Left lung (tissue), 14 donors: ENCODE data around the gene PDHA1. TPM values are rescaled to one million over a fixed set of nuclear protein-coding genes. Genes with fewer than 3 reads are reported as not detected.

ENCODE experiments used
- ATAC-seq: fragments of 200-7000 bp; cut with Tn5 transposase; one replicate; pipeline ENCODE4 v1.9.1; 2020; ENCODE audit warnings: moderate library complexity
- DNase-seq, 4 donors: peaks; one replicate each; pipeline ENCODE4 v3.0.0-alpha.2; 2013 to 2020
- H3K27ac ChIP-seq, 2 donors: fragments of 200-600 bp; sonication (generic) in 1 of 2; one replicate each; pipeline versions ENCODE4 v1.5.0 to v1.8.0; 2020 to 2021
- H3K27me3 ChIP-seq, 2 donors: fragments of 200-600 bp; sonication (generic) in 1 of 2; one replicate each; pipeline versions ENCODE4 v1.5.0 to v1.8.0; 2020 to 2021
- H3K36me3 ChIP-seq, 2 donors: fragments of 200-600 bp; sonication (generic) in 1 of 2; one replicate each; pipeline versions ENCODE4 v1.5.0 to v1.8.0; 2020 to 2021
- H3K4me1 ChIP-seq, 2 donors: fragments of 200-600 bp; one replicate each; pipeline ENCODE4 v1.8.0; 2021
- H3K4me3 ChIP-seq, 2 donors: fragments of 200-600 bp; sonication (generic) in 1 of 2; one replicate each; pipeline versions ENCODE4 v1.5.0 to v1.8.0; 2020 to 2021; ENCODE audit warnings: mild to moderate bottlenecking in 1 of 2
- H3K9me3 ChIP-seq, 2 donors: fragments of 200-600 bp; sonication (generic) in 1 of 2; one replicate each; pipeline versions ENCODE4 v1.5.0 to v1.8.0; 2020 to 2021
- CTCF ChIP-seq, 2 donors: fragments of 200-600 bp; sonication (generic) in 1 of 2; IDR thresholded peaks; one replicate each; pipeline versions ENCODE4 v1.5.0 to v1.8.0; 2021; ENCODE audit warnings: antibody characterized with exemption in 2 of 2
- intact Hi-C, 2 donors: fragments of 100-400 bp; cut with DNase I; formaldehyde crosslinking; loops; one replicate each; pipeline versions ENCODE4 v1.11.2 to v1.14.2; 2022
- long read RNA-seq, 12 donors: library from polyadenylated mRNA in 2 of 12; unstranded in 2 of 12; transcript quantifications; one replicate each; pipeline ENCODE4 v2.0.0 and lab custom pipeline, GENCODE V29; 2019 to 2026
- polyA plus RNA-seq, 6 donors: library from polyadenylated mRNA; unstranded; fragments of 120-200 nt; gene quantifications; one replicate each; pipeline ENCODE4 v1.2.1, GENCODE V29; 2013; ENCODE audit not compliant: insufficient read length in 6 of 6
- total RNA-seq, 2 donors: library from RNA; stranded (reverse); fragmentation: NEBNext Ultra II Directional; extraction: Animal tissue kit (Norgen Biotek cat#: 25700); gene quantifications; one replicate each; pipeline ENCODE4 v1.2.1, GENCODE V29; 2021
- donor health status: DM: no; HTN: yes; CAD: no.
- donor health status: DM: no; HTN: no; CAD: no.

PDHA1 gene
- total RNA-seq (100 to 1,000 TPM; 120 to 141 TPM), polyA plus RNA-seq (100 to 1,000 TPM; 146 to 170 (median 156) TPM)
- long read RNA-seq, donor 1, transcript PDHA1-211 (4 exons, 611 nt), result minor isoform, 6 of 127 reads
- long read RNA-seq, donor 1, transcript PDHA1-208 (3 exons, 791 nt), result minor isoform, 8 of 127 reads
- long read RNA-seq, donor 1, transcript PDHA1-206 (11 exons, 3,310 nt), result major isoform, 15 of 127 reads
- long read RNA-seq, donor 1, partial matches to known transcripts, result 89 of 127 reads
- long read RNA-seq, donor 1, other reads (novel, unspliced or antisense), result 0 of 127 reads
- long read RNA-seq, donor 2, transcript PDHA1-202 (4 exons, 709 nt), result minor isoform, 5 of 75 reads
- long read RNA-seq, donor 2, transcript PDHA1-211 (4 exons, 611 nt), result minor isoform, 7 of 75 reads
- long read RNA-seq, donor 2, transcript PDHA1-206 (11 exons, 3,310 nt), result major isoform, 18 of 75 reads
- long read RNA-seq, donor 2, partial matches to known transcripts, result 38 of 75 reads
- long read RNA-seq, donor 2, other reads (novel, unspliced or antisense), result 0 of 75 reads
- long read RNA-seq, donor 3, transcript PDHA1-202 (4 exons, 709 nt), result minor isoform, 5 of 106 reads
- long read RNA-seq, donor 3, transcript PDHA1-206 (11 exons, 3,310 nt), result major isoform, 34 of 106 reads
- long read RNA-seq, donor 3, partial matches to known transcripts, result 61 of 106 reads
- long read RNA-seq, donor 3, other reads (novel, unspliced or antisense), result 0 of 106 reads
- long read RNA-seq, donor 4, transcript PDHA1-206 (11 exons, 3,310 nt), result major isoform, 43 of 53 reads
- long read RNA-seq, donor 4, partial matches to known transcripts, result 3 of 53 reads
- long read RNA-seq, donor 4, other reads (novel, unspliced or antisense), result 3 of 53 reads
- long read RNA-seq, donor 5, transcript PDHA1-208 (3 exons, 791 nt), result minor isoform, 6 of 90 reads
- long read RNA-seq, donor 5, transcript PDHA1-206 (11 exons, 3,310 nt), result major isoform, 23 of 90 reads
- long read RNA-seq, donor 5, transcript PDHA1-211 (4 exons, 611 nt), result minor isoform, 7 of 90 reads
- long read RNA-seq, donor 5, partial matches to known transcripts, result 51 of 90 reads
- long read RNA-seq, donor 5, other reads (novel, unspliced or antisense), result 0 of 90 reads
- long read RNA-seq, donor 6, transcript PDHA1-206 (11 exons, 3,310 nt), result major isoform, 26 of 89 reads
- long read RNA-seq, donor 6, transcript PDHA1-202 (4 exons, 709 nt), result minor isoform, 5 of 89 reads
- long read RNA-seq, donor 6, partial matches to known transcripts, result 50 of 89 reads
- long read RNA-seq, donor 6, other reads (novel, unspliced or antisense), result 0 of 89 reads
- long read RNA-seq, donor 7, transcript PDHA1-206 (11 exons, 3,310 nt), result major isoform, 7 of 56 reads
- long read RNA-seq, donor 7, partial matches to known transcripts, result 44 of 56 reads
- long read RNA-seq, donor 7, other reads (novel, unspliced or antisense), result 0 of 56 reads
- long read RNA-seq, donor 8, transcript PDHA1-206 (11 exons, 3,310 nt), result major isoform, 19 of 80 reads
- long read RNA-seq, donor 8, transcript PDHA1-211 (4 exons, 611 nt), result minor isoform, 5 of 80 reads
- long read RNA-seq, donor 8, partial matches to known transcripts, result 51 of 80 reads
- long read RNA-seq, donor 8, other reads (novel, unspliced or antisense), result 0 of 80 reads
- long read RNA-seq, donor 9, result 0 reads
- long read RNA-seq, donor 10, transcript PDHA1-206 (11 exons, 3,310 nt), result major isoform, 102 of 119 reads
- long read RNA-seq, donor 10, partial matches to known transcripts, result 4 of 119 reads
- long read RNA-seq, donor 10, other reads (novel, unspliced or antisense), result 5 of 119 reads
- long read RNA-seq, donor 11, transcript PDHA1-208 (3 exons, 791 nt), result minor isoform, 8 of 190 reads
- long read RNA-seq, donor 11, transcript PDHA1-210 (4 exons, 437 nt), result minor isoform, 13 of 190 reads
- long read RNA-seq, donor 11, transcript PDHA1-202 (4 exons, 709 nt), result minor isoform, 13 of 190 reads
- long read RNA-seq, donor 11, transcript PDHA1-206 (11 exons, 3,310 nt), result major isoform, 34 of 190 reads
- long read RNA-seq, donor 11, partial matches to known transcripts, result 115 of 190 reads
- long read RNA-seq, donor 11, other reads (novel, unspliced or antisense), result 0 of 190 reads
- long read RNA-seq, donor 12, transcript PDHA1-206 (11 exons, 3,310 nt), result major isoform, 10 of 70 reads
- long read RNA-seq, donor 12, partial matches to known transcripts, result 48 of 70 reads
- long read RNA-seq, donor 12, other reads (novel, unspliced or antisense), result 0 of 70 reads

- peak; percentile 90 to 95 (median 94) for DNase-seq
- Histone ChIP-seq H3K27me3 (peaks cover 0 to 4% of the 10 kb centered on the region in 2 donors), H3K4me1 (peaks cover 0 to 12% of the 10 kb centered on the region in 2 donors), H3K9me3 (no peaks in the 10 kb centered on the region), H3K27ac (peak within 1 kb of the TSS; percentile 67 to 83), H3K4me3 (peak within 1 kb of the TSS; percentile 53 to 72), H3K36me3 (no peaks in the 10 kb centered on the region)
- peak; percentile 98 for ATAC-seq
- intact Hi-C loops, result no loop called here
- TF ChIP-seq CTCF (IDR thresholded peaks at IDR 0.05), result no peak
These were observed at the start of gene PDHA1 for GRCh38 chrX:19343535-19344408. TSS of gene PDHA1 (plus strand) at chrX:19343927. CDS start at chrX:19344038, 111 bp downstream.

- no peaks in the 10 kb centered on the region for H3K9me3 ChIP-seq
- no peaks in the 10 kb centered on the region for H3K4me1 ChIP-seq
- H3K36me3 ChIP-seq, result no peaks in the 10 kb centered on the region
- DNase-seq, result peak in 2 of 4 donors; percentile 4 to 33
- peak overlapping the region in 1 of 2 donors; percentile 7 for H3K27ac ChIP-seq
- intact Hi-C loops, result no loop called here
- no peak overlapping the region for H3K4me3 ChIP-seq
- TF ChIP-seq CTCF (IDR thresholded peaks at IDR 0.05), result no peak
- peak; percentile 24 for ATAC-seq
- no peaks in the 10 kb centered on the region for H3K27me3 ChIP-seq
These were observed 40.4 kb upstream of the PDHA1 start for GRCh38 chrX:19303256-19303880.

DNA sequence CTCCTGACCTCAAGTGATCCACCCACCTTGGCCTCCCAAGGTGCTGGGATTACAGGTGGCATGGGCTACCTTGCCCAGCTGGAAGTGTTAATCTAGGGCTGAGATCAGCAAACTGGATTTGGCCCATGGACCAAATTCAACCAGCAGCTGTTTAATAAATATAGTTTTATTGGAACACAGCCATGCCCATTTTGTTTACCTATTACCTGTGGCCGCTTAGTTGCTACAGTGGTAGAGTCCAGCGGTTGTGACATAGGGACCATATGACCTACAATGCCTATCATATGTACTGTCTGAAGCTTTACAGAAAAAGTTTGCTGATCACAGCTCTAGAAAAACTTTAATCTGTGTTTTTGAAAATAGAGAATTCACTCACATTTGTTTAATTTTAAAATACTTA, 17.2 kb upstream of the PDHA1 start:
- H3K27ac ChIP-seq, result no peak overlapping the region
- peaks cover 0 to 4% of the 10 kb centered on the region in 2 donors for H3K27me3 ChIP-seq
- ATAC-seq, result no peak
- H3K36me3 ChIP-seq, result no peaks in the 10 kb centered on the region
- H3K4me1 ChIP-seq, result no peaks in the 10 kb centered on the region
- H3K4me3 ChIP-seq, result no peak overlapping the region
- no peak for TF ChIP-seq CTCF (IDR thresholded peaks at IDR 0.05)
- intact Hi-C loops, result no loop called here
- no peak for DNase-seq
- H3K9me3 ChIP-seq, result no peaks in the 10 kb centered on the region
